ENCODE measurements around the gene COX8A. TPM values are rescaled to one million over a fixed set of nuclear protein-coding genes. Genes with fewer than 3 reads are reported as not detected.

COX8A gene
- total and polyA plus RNA-seq, 4 donors, result 149 to 779 (median 514) TPM

DNA sequence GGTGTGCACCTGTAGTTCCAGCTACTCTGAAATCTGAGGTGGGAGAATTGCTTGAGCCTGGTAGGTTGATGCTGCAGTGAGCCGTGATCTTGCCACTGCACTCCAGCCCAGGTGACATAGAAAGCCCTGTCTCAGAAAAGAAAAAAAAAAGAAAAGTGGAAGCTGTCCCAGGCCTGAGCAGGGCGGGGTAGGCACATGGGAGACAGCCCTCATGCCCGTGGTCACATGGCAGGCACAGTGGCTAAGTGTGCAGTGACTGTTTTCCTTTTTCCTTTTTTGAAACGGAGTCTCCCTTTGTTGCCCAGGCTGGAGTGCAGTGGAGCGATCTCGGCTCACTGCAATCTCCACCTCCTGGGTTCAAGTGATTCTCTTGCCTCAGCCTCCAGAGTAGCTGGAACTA, 19.6 kb downstream of the COX8A start:
- 64% methylated on average over 6 of the region's 6 CpGs for WGBS, 2 donors
- H3K9ac ChIP-seq (ENCODE audit: insufficient read depth in 1 of 2, low read length in 2 of 2), result no peak overlapping the region

DNA sequence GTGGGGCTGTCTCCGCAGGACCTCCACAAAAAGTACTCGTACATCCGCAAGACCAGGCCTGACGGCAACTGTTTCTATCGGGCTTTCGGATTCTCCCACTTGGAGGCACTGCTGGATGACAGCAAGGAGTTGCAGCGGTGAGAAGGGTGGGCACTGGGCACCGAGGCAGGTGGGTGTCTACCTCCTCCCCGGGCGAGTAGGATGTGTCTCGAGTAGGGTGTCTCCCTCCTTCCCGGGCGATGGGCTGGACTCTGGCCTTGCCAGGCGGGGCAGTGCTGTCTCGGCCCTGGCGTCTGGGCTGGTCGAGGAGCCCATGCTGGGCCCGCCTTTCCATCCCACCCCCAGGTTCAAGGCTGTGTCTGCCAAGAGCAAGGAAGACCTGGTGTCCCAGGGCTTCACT, 22.1 kb downstream of the COX8A start:
- 92% methylated on average over 15 to 18 of the region's 18 CpGs for WGBS, 2 donors
- peaks cover 8 to 44% (median 17%) of the 10 kb centered on the region in 4 donors for H3K36me3 ChIP-seq (ENCODE audit: control insufficient read depth in 4 of 4, insufficient read depth in 4 of 4, low read length in 4 of 4)
- H3K27me3 ChIP-seq (ENCODE audit: control insufficient read depth in 3 of 3, insufficient read depth in 3 of 3, low read length in 2 of 3), result no peaks in the 10 kb centered on the region
- no peak overlapping the region for H3K9ac ChIP-seq (ENCODE audit: insufficient read depth in 1 of 2, low read length in 2 of 2)
- H3K9me3 ChIP-seq (ENCODE audit: control insufficient read depth in 4 of 4, insufficient read depth in 3 of 4, low read length in 3 of 4), result peaks cover 0 to 3% (median 0%) of the 10 kb centered on the region in 4 donors
- DNase-seq, result no peak
- TF ChIP-seq, protein P1, sequence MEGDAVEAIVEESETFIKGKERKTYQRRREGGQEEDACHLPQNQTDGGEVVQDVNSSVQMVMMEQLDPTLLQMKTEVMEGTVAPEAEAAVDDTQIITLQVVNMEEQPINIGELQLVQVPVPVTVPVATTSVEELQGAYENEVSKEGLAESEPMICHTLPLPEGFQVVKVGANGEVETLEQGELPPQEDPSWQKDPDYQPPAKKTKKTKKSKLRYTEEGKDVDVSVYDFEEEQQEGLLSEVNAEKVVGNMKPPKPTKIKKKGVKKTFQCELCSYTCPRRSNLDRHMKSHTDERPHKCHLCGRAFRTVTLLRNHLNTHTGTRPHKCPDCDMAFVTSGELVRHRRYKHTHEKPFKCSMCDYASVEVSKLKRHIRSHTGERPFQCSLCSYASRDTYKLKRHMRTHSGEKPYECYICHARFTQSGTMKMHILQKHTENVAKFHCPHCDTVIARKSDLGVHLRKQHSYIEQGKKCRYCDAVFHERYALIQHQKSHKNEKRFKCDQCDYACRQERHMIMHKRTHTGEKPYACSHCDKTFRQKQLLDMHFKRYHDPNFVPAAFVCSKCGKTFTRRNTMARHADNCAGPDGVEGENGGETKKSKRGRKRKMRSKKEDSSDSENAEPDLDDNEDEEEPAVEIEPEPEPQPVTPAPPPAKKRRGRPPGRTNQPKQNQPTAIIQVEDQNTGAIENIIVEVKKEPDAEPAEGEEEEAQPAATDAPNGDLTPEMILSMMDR (IDR thresholded peaks at IDR 0.05; ENCODE audit: control extremely low read depth, extremely low read depth), result no peak
- H3K4me1 ChIP-seq (ENCODE audit: control insufficient read depth in 5 of 5, insufficient read depth in 5 of 5, low read length in 5 of 5), result peaks cover under 1 to 22% (median 13%) of the 10 kb centered on the region in 5 donors
- no peak overlapping the region for H3K27ac ChIP-seq (ENCODE audit: low read depth in 1 of 2, low read length in 1 of 2)
- H3K4me3 ChIP-seq, result no peak overlapping the region
- no peak for ATAC-seq (ENCODE audit: insufficient read depth, low FRiP score)

More for the DNA sequence above, 19.6 kb downstream of the COX8A start:
- Histone ChIP-seq H3K36me3 (ENCODE audit: control insufficient read depth in 4 of 4, insufficient read depth in 4 of 4, low read length in 4 of 4) (peaks cover 17 to 56% (median 25%) of the 10 kb centered on the region in 4 donors), H3K9me3 (ENCODE audit: control insufficient read depth in 4 of 4, insufficient read depth in 3 of 4, low read length in 3 of 4) (peaks cover 0 to 3% (median 0%) of the 10 kb centered on the region in 4 donors), H3K4me3 (no peak overlapping the region), H3K27me3 (ENCODE audit: control insufficient read depth in 3 of 3, insufficient read depth in 3 of 3, low read length in 2 of 3) (no peaks in the 10 kb centered on the region), H3K27ac (ENCODE audit: low read depth in 1 of 2, low read length in 1 of 2) (no peak overlapping the region), H3K4me1 (ENCODE audit: control insufficient read depth in 5 of 5, insufficient read depth in 5 of 5, low read length in 5 of 5) (peaks cover 0 to 3% (median 0%) of the 10 kb centered on the region in 5 donors)
- TF ChIP-seq, protein P1 (IDR thresholded peaks at IDR 0.05; ENCODE audit: control extremely low read depth, extremely low read depth), result no peak
- DNase-seq, result no peak
- ATAC-seq (ENCODE audit: insufficient read depth, low FRiP score), result no peak

DNA sequence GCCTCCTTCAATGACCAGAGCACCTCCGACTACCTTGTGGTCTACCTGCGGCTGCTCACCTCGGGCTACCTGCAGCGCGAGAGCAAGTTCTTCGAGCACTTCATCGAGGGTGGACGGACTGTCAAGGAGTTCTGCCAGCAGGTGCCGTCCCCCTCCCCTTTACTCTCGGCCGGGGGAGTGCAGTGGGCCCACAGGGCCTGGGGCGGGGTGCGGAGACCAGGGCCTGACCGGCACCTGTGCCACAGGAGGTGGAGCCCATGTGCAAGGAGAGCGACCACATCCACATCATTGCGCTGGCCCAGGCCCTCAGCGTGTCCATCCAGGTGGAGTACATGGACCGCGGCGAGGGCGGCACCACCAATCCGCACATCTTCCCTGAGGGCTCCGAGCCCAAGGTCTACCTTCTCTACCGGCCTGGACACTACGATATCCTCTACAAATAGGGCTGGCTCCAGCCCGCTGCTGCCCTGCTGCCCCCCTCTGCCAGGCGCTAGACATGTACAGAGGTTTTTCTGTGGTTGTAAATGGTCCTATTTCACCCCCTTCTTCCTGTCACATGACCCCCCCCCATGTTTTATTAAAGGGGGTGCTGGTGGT, 22.8 kb downstream of the COX8A start:
- no peak overlapping the region for H3K4me3 ChIP-seq
- peaks cover 4 to 29% (median 16%) of the 10 kb centered on the region in 5 donors for H3K4me1 ChIP-seq (ENCODE audit: control insufficient read depth in 5 of 5, insufficient read depth in 5 of 5, low read length in 5 of 5)
- no peak overlapping the region for H3K27ac ChIP-seq (ENCODE audit: low read depth in 1 of 2, low read length in 1 of 2)
- DNase-seq, result no peak
- H3K36me3 ChIP-seq (ENCODE audit: control insufficient read depth in 4 of 4, insufficient read depth in 4 of 4, low read length in 4 of 4), result peaks cover 6 to 42% (median 16%) of the 10 kb centered on the region in 4 donors
- no peaks in the 10 kb centered on the region for H3K27me3 ChIP-seq (ENCODE audit: control insufficient read depth in 3 of 3, insufficient read depth in 3 of 3, low read length in 2 of 3)
- ATAC-seq (ENCODE audit: insufficient read depth, low FRiP score), result no peak
- H3K9ac ChIP-seq (ENCODE audit: insufficient read depth in 1 of 2, low read length in 2 of 2), result no peak overlapping the region
- TF ChIP-seq, protein P1 (IDR thresholded peaks at IDR 0.05; ENCODE audit: control extremely low read depth, extremely low read depth), result no peak
- peaks cover 0 to 3% (median 0%) of the 10 kb centered on the region in 4 donors for H3K9me3 ChIP-seq (ENCODE audit: control insufficient read depth in 4 of 4, insufficient read depth in 3 of 4, low read length in 3 of 4)
- whole genome bisulfite sequencing, 2 donors, result 95% methylated on average over 27 of the region's 27 CpGs

Data from lung (tissue), 12 donors.